MM.1S (cell line): Measurements from ENCODE around the gene FBXO38.

Experiments used
- DNase-seq: peaks from one replicate; pipeline ENCODE4 v3.0.0-alpha.2; 2015
- H2AFZ ChIP-seq: fragments of 300-600 bp; sonication (generic); 2 replicates; pipeline ENCODE4 v1.6.0; 2016; ENCODE audit warnings: antibody characterized with exemption, low read length
- H3F3A ChIP-seq: fragments of 300-600 bp; sonication (generic); 2 replicates; pipeline ENCODE4 v1.6.1; 2016; ENCODE audit warnings: mild to moderate bottlenecking, antibody characterized with exemption, low read length, moderate library complexity, mixed read lengths; ENCODE audit not compliant: insufficient read depth
- H3K27ac ChIP-seq: fragments of 300-600 bp; sonication (generic); 2 replicates; pipeline ENCODE4 v1.5.1; 2016; ENCODE audit warnings: mild to moderate bottlenecking, low read length
- H3K27me3 ChIP-seq: fragments of 300-600 bp; sonication (generic); replicated peaks from 2 replicates; pipeline ENCODE4 v1.6.0; 2016; ENCODE audit warnings: low read length; ENCODE audit not compliant: insufficient read depth
- H3K36me3 ChIP-seq: fragments of 300-600 bp; sonication (generic); replicated peaks from 2 replicates; pipeline ENCODE4 v1.6.1; 2016; ENCODE audit warnings: mild to moderate bottlenecking, low read length, mixed read lengths; ENCODE audit not compliant: insufficient read depth
- H3K4me1 ChIP-seq: fragments of 300-600 bp; sonication (generic); 2 replicates; pipeline ENCODE4 v1.6.1; 2016; ENCODE audit warnings: low read length, mixed read lengths
- H3K4me2 ChIP-seq: fragments of 300-600 bp; sonication (generic); 2 replicates; pipeline ENCODE4 v1.6.0; 2016; ENCODE audit warnings: low read depth, low read length
- H3K4me3 ChIP-seq: fragments of 300-600 bp; sonication (generic); 2 replicates; pipeline ENCODE4 v1.5.1; 2016; ENCODE audit warnings: low read length, mixed read lengths
- H3K79me2 ChIP-seq: fragments of 300-600 bp; sonication (generic); 2 replicates; pipeline ENCODE4 v1.6.1; 2016; ENCODE audit warnings: mixed run types, low read length, mixed read lengths
- H3K9ac ChIP-seq: fragments of 300-600 bp; sonication (generic); 2 replicates; pipeline ENCODE4 v1.6.1; 2016; ENCODE audit warnings: low read length, mixed read lengths
- H3K9me2 ChIP-seq: fragments of 300-600 bp; sonication (generic); replicated peaks from 2 replicates; pipeline ENCODE4 v1.6.1; 2016; ENCODE audit warnings: mild to moderate bottlenecking, low read length, mixed read lengths; ENCODE audit not compliant: insufficient read depth
- H3K9me3 ChIP-seq: fragments of 300-600 bp; sonication (generic); replicated peaks from 2 replicates; pipeline ENCODE4 v1.6.1; 2016; ENCODE audit warnings: mild to moderate bottlenecking, low read length, mixed read lengths; ENCODE audit not compliant: insufficient read depth
- H4K20me1 ChIP-seq: fragments of 300-600 bp; sonication (generic); 2 replicates; pipeline ENCODE4 v1.6.1; 2016; ENCODE audit warnings: mild to moderate bottlenecking, low read length, moderate library complexity, mixed read lengths; ENCODE audit not compliant: insufficient read depth
- CTCF ChIP-seq: fragments of 300-600 bp; sonication (generic); IDR thresholded peaks from 2 replicates; pipeline ENCODE4 v1.5.1; 2016; ENCODE audit warnings: antibody characterized with exemption, low read length, mixed read lengths
- EZH2 ChIP-seq: fragments of 300-600 bp; sonication (generic); optimal IDR thresholded peaks from 2 replicates; pipeline ENCODE3; 2017; ENCODE audit warnings: low read depth, mild to moderate bottlenecking, antibody characterized with exemption, low read length, mixed read lengths
- EZH2phosphoT487 ChIP-seq: fragments of 300-600 bp; sonication (generic); IDR thresholded peaks from 2 replicates; pipeline ENCODE4 v1.6.1; 2018; ENCODE audit warnings: antibody characterized with exemption, low read length

The FBXO38 gene

GRCh38 chr5:148390914-148391313, 7.2 kb downstream of the FBXO38 start:
- Histone ChIP-seq H3K27me3 (no peaks in the 10 kb centered on the region), H3F3A (no peaks in the 10 kb centered on the region), H3K36me3 (peaks cover 9% of the 10 kb centered on the region; the same call in 1 of the 2 replicates), H3K9ac (no peak overlapping the region), H3K4me3 (no peak overlapping the region), H2AFZ (no peak overlapping the region), H3K79me2 (peaks cover 72% of the 10 kb centered on the region), H3K4me2 (no peak overlapping the region), H4K20me1 (no peaks in the 10 kb centered on the region), H3K27ac (no peak overlapping the region), H3K9me2 (no peaks in the 10 kb centered on the region), H3K9me3 (no peaks in the 10 kb centered on the region), H3K4me1 (no peaks in the 10 kb centered on the region)
- DNase-seq, result no peak
- TF ChIP-seq EZH2phosphoT487, result no peak
- TF ChIP-seq CTCF, result no peak

GRCh38 chr5:148391422-148391821, 7.7 kb downstream of the FBXO38 start:
- H3K4me2 ChIP-seq, result no peak overlapping the region
- no peak overlapping the region for H2AFZ ChIP-seq
- H3K27ac ChIP-seq, result no peak overlapping the region
- H3K9me2 ChIP-seq, result no peaks in the 10 kb centered on the region
- no peaks in the 10 kb centered on the region for H3K9me3 ChIP-seq
- no peak overlapping the region for H3K4me3 ChIP-seq
- H3K27me3 ChIP-seq, result no peaks in the 10 kb centered on the region
- H3F3A ChIP-seq, result no peaks in the 10 kb centered on the region
- DNase-seq, result no peak
- no peak overlapping the region for H3K9ac ChIP-seq
- H3K4me1 ChIP-seq, result no peaks in the 10 kb centered on the region
- TF ChIP-seq EZH2, result no peak
- no peak for TF ChIP-seq EZH2phosphoT487
- no peak for TF ChIP-seq CTCF
- H3K79me2 ChIP-seq, result peaks cover 67% of the 10 kb centered on the region
- H4K20me1 ChIP-seq, result no peaks in the 10 kb centered on the region
- H3K36me3 ChIP-seq, result peaks cover 9% of the 10 kb centered on the region; the same call in 1 of the 2 replicates

DNA sequence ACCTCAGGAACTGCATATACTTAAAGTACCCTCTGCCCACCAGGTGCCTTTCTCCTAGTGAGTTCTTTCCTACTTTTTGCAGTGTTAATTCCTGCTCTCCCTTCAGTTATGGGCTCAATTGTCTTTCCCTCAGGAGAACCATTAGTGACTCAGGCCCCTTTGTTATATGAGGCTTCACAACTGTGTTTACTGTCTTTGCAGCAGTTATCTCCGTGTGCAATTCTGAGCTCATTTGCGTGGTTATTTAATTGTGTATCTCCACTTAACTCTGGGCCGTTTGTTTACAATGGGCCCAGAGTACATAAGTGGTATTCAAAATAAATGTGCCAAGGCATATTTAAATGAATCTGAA, 9.6 kb downstream of the FBXO38 start:
- Histone ChIP-seq H2AFZ (no peak overlapping the region), H3K4me3 (no peak overlapping the region), H3K9ac (no peak overlapping the region), H3F3A (no peaks in the 10 kb centered on the region), H3K4me2 (no peak overlapping the region), H3K4me1 (no peaks in the 10 kb centered on the region), H3K9me2 (no peaks in the 10 kb centered on the region), H3K27ac (no peak overlapping the region), H4K20me1 (no peaks in the 10 kb centered on the region), H3K9me3 (no peaks in the 10 kb centered on the region), H3K79me2 (peaks cover 55% of the 10 kb centered on the region), H3K27me3 (no peaks in the 10 kb centered on the region), H3K36me3 (peaks cover 9% of the 10 kb centered on the region; the same call in 1 of the 2 replicates)
- DNase-seq, result no peak
- TF ChIP-seq EZH2 (no peak), CTCF (no peak), EZH2phosphoT487 (no peak)
